ENCODE results near the gene RPS27L. TPM values are rescaled to one million over a fixed set of nuclear protein-coding genes. Genes with fewer than 3 reads are reported as not detected.
A peak's percentile ranks its signal among the peaks of the same experiment; 100 is the strongest.

Gene RPS27L
- total and polyA plus RNA-seq, 4 donors, result 150 to 767 (median 273) TPM

DNA sequence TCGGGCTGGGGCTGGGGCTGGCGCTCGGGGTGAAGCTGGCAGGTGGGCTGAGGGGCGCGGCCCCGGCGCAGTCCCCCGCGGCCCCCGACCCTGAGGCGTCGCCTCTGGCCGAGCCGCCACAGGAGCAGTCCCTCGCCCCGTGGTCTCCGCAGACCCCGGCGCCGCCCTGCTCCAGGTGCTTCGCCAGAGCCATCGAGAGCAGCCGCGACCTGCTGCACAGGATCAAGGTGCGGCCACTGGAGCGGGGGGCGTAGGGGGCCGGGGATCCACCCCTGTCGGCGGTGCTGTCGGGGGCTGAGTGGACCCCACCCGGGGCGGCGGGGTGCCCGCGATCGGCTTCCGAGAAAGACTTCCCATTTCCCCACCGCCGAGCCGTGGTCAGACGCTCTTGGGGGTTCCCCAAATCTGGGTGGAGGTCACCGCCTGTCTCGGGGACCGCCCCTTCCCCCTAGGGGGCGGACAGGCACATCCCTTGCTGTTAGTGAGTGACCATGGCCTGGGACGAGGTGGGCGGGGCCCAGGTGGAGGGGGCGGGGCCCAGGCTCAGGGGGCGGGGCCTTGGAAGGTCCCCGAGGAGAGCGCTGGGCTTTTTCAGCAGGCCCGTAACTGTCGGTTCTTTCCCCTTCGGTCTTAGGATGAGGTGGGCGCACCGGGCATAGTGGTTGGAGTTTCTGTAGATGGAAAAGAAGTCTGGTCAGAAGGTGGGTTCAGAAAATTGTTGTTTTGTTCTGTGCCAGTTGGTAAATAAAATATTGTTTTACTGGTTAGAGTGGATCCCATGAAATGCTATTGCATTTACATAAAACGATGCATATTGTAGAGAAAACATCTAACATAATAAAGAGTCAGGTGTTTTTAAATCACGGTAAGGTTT is 35.0 kb downstream of the RPS27L start:
- 1 to 2% methylated on average over 56 to 59 of the region's 59 CpGs for WGBS, 2 donors
- Histone ChIP-seq H3K27ac (ENCODE audit: low read depth in 1 of 2, low read length in 2 of 2) (peak overlapping the region; percentile 73 to 74), H3K4me3 (ENCODE audit: low read length in 2 of 2) (peak overlapping the region; percentile 86 to 95), H3K4me1 (ENCODE audit: control insufficient read depth in 1 of 2, insufficient read depth in 2 of 2, low read length in 2 of 2) (no peaks in the 10 kb centered on the region), H3K27me3 (ENCODE audit: control insufficient read depth in 1 of 2, insufficient read depth in 2 of 2, low read length in 1 of 2) (no peaks in the 10 kb centered on the region), H3K36me3 (ENCODE audit: control insufficient read depth in 1 of 2, insufficient read depth in 2 of 2, low read length in 1 of 2) (no peaks in the 10 kb centered on the region), H3K9me3 (ENCODE audit: control insufficient read depth, low read length) (no peaks in the 10 kb centered on the region)
- peak; percentile 98 for ATAC-seq (ENCODE audit: low FRiP score)
- intact Hi-C loops (cut with DNase I), result loop anchor here in 1 of 2 donors (5.0 kb wide), 1 partner anchor 35 kb away; the partner anchor contains the start of gene RPS27L
- peak; percentile 92 to 93 for DNase-seq

DNA sequence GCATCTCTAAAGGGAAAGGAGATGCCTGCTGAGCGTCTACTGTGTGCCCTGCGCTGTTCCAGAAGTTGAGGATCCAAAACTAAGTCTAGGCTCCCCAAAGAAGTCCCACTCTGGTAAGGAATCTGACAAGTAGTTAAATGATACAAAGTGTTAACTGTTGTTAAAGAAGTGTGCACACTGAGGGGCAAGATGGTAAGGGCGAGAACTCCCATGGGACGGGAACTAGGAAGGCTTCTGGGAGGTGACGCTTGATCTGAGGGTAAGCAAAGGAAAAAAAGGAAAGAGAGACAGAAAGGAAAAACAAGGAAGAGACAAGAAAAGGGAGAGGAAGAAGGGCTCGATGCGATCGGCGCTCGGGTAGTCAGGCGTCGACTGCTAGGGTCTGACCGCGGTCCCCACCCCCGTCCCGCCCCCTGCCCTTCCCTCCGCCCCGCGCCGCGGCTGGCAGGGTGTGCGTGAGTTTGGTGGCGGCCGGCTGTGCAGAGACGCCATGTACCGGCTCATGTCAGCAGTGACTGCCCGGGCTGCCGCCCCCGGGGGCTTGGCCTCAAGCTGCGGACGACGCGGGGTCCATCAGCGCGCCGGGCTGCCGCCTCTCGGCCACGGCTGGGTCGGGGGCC is 35.8 kb downstream of the RPS27L start, which contains the start of gene LACTB:
LACTB (plus strand) TSS at position 480 of the 620 bp plus-strand sequence; CDS start at position 491, 11 bp downstream.
- Histone ChIP-seq H3K27me3 (ENCODE audit: control insufficient read depth in 1 of 2, insufficient read depth in 2 of 2, low read length in 1 of 2) (no peaks in the 10 kb centered on the region), H3K36me3 (ENCODE audit: control insufficient read depth in 1 of 2, insufficient read depth in 2 of 2, low read length in 1 of 2) (no peaks in the 10 kb centered on the region), H3K9me3 (ENCODE audit: control insufficient read depth, low read length) (no peaks in the 10 kb centered on the region), H3K4me3 (ENCODE audit: low read length in 2 of 2) (peak within 1 kb of the TSS; percentile 86 to 95), H3K27ac (ENCODE audit: low read depth in 1 of 2, low read length in 2 of 2) (peak within 1 kb of the TSS; percentile 73 to 74), H3K4me1 (ENCODE audit: control insufficient read depth in 1 of 2, insufficient read depth in 2 of 2, low read length in 2 of 2) (no peaks in the 10 kb centered on the region)
- WGBS, 2 donors, result 1% methylated on average over 29 to 40 of the region's 40 CpGs
- intact Hi-C loops (cut with DNase I), result loop anchor here in 1 of 2 donors (5.0 kb wide), 1 partner anchor 36 kb away; the partner anchor contains the start of gene RPS27L
- ATAC-seq (ENCODE audit: low FRiP score) (peak; percentile 96), DNase-seq (peak; percentile 94 to 96)

- ATAC-seq (ENCODE audit: low FRiP score) (no peak), DNase-seq (no peak)
- Histone ChIP-seq H3K4me1 (ENCODE audit: control insufficient read depth in 1 of 2, insufficient read depth in 2 of 2, low read length in 2 of 2) (no peaks in the 10 kb centered on the region), H3K27ac (ENCODE audit: low read depth in 1 of 2, low read length in 2 of 2) (no peak overlapping the region), H3K36me3 (ENCODE audit: control insufficient read depth in 1 of 2, insufficient read depth in 2 of 2, low read length in 1 of 2) (no peaks in the 10 kb centered on the region), H3K27me3 (ENCODE audit: control insufficient read depth in 1 of 2, insufficient read depth in 2 of 2, low read length in 1 of 2) (no peaks in the 10 kb centered on the region), H3K4me3 (ENCODE audit: low read length in 2 of 2) (no peak overlapping the region), H3K9me3 (ENCODE audit: control insufficient read depth, low read length) (no peaks in the 10 kb centered on the region)
- 83 to 86% methylated on average over 3 of the region's 3 CpGs for WGBS, 2 donors
- intact Hi-C loops (cut with DNase I), result no loop called here
Measured at GRCh38 chr15:63118854-63119253, 38.4 kb downstream of the RPS27L start.

DNA sequence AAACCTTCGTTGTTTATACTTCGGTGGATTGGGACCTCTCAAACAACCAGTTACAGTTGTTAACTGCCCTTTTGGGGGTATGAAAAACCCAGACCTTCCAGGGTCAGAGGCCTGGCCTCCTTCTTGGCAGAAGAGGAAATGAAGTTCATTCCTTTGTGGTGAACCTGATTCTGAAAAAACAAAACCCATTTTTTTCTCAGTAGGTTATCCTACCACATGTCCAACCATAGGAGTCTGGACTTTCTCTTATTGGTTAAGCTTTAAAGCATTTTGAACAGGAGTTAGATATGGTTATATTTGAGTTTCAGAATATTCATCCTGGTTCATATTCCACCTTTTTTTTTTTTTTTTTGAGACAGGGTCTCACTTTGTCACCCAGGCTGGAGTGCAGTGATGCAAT is 42.8 kb downstream of the RPS27L start:
- Histone ChIP-seq H3K36me3 (ENCODE audit: control insufficient read depth in 1 of 2, insufficient read depth in 2 of 2, low read length in 1 of 2) (no peaks in the 10 kb centered on the region), H3K27me3 (ENCODE audit: control insufficient read depth in 1 of 2, insufficient read depth in 2 of 2, low read length in 1 of 2) (no peaks in the 10 kb centered on the region), H3K4me1 (ENCODE audit: control insufficient read depth in 1 of 2, insufficient read depth in 2 of 2, low read length in 2 of 2) (no peaks in the 10 kb centered on the region), H3K9me3 (ENCODE audit: control insufficient read depth, low read length) (no peaks in the 10 kb centered on the region), H3K27ac (ENCODE audit: low read depth in 1 of 2, low read length in 2 of 2) (no peak overlapping the region), H3K4me3 (ENCODE audit: low read length in 2 of 2) (no peak overlapping the region)
- intact Hi-C loops (cut with DNase I), result no loop called here
- WGBS, 2 donors, result 56 to 74% methylated on average over 2 of the region's 2 CpGs
- ATAC-seq (ENCODE audit: low FRiP score) (no peak), DNase-seq (no peak)

- ATAC-seq (ENCODE audit: low FRiP score), result no peak
- WGBS, 2 donors, result 89 to 90% methylated on average over 3 of the region's 3 CpGs
Measured at GRCh38 chr15:63112871-63113270, 44.4 kb downstream of the RPS27L start.

DNA sequence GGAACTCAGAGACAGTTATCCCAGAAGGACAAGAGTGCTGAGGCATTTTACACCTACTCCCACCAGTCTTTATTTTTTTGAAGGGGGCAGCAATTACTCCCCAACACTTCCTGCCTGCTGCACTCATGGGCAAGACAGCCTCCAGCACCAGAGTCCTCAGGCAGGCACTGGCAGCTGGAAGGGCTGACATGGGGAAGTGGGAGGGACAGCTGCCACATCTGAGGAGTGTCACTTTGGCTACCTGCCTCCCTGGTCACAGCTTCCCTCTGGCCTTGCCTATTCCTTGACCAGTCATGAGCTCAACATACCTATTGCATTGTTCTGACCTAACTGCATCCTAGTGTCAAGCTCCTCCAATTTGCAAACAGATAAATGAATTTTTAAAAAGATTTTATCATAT is 45.8 kb downstream of the RPS27L start:
- Histone ChIP-seq H3K9me3 (ENCODE audit: control insufficient read depth, low read length) (no peaks in the 10 kb centered on the region), H3K27ac (ENCODE audit: low read depth in 1 of 2, low read length in 2 of 2) (no peak overlapping the region), H3K27me3 (ENCODE audit: control insufficient read depth in 1 of 2, insufficient read depth in 2 of 2, low read length in 1 of 2) (no peaks in the 10 kb centered on the region), H3K4me3 (ENCODE audit: low read length in 2 of 2) (no peak overlapping the region), H3K36me3 (ENCODE audit: control insufficient read depth in 1 of 2, insufficient read depth in 2 of 2, low read length in 1 of 2) (no peaks in the 10 kb centered on the region), H3K4me1 (ENCODE audit: control insufficient read depth in 1 of 2, insufficient read depth in 2 of 2, low read length in 2 of 2) (peaks cover 2% of the 10 kb centered on the region in 2 donors)
- no peak for ATAC-seq (ENCODE audit: low FRiP score)
- DNase-seq, result no peak
- intact Hi-C loops (cut with DNase I), result no loop called here

More at GRCh38 chr15:63112871-63113270, 44.4 kb downstream of the RPS27L start:
- H3K27ac ChIP-seq (ENCODE audit: low read depth in 1 of 2, low read length in 2 of 2), result no peak overlapping the region
- no peaks in the 10 kb centered on the region for H3K27me3 ChIP-seq (ENCODE audit: control insufficient read depth in 1 of 2, insufficient read depth in 2 of 2, low read length in 1 of 2)
- no peak for DNase-seq
- peaks cover 2% of the 10 kb centered on the region in 2 donors for H3K4me1 ChIP-seq (ENCODE audit: control insufficient read depth in 1 of 2, insufficient read depth in 2 of 2, low read length in 2 of 2)
- no peaks in the 10 kb centered on the region for H3K9me3 ChIP-seq (ENCODE audit: control insufficient read depth, low read length)
- H3K4me3 ChIP-seq (ENCODE audit: low read length in 2 of 2), result no peak overlapping the region
- H3K36me3 ChIP-seq (ENCODE audit: control insufficient read depth in 1 of 2, insufficient read depth in 2 of 2, low read length in 1 of 2), result no peaks in the 10 kb centered on the region
- intact Hi-C loops (cut with DNase I), result no loop called here

- 90 to 96% methylated on average over 3 of the region's 3 CpGs for whole genome bisulfite sequencing, 2 donors
- Histone ChIP-seq H3K27ac (ENCODE audit: low read depth in 1 of 2, low read length in 2 of 2) (no peak overlapping the region), H3K4me3 (ENCODE audit: low read length in 2 of 2) (no peak overlapping the region), H3K27me3 (ENCODE audit: control insufficient read depth in 1 of 2, insufficient read depth in 2 of 2, low read length in 1 of 2) (no peaks in the 10 kb centered on the region), H3K36me3 (ENCODE audit: control insufficient read depth in 1 of 2, insufficient read depth in 2 of 2, low read length in 1 of 2) (no peaks in the 10 kb centered on the region), H3K9me3 (ENCODE audit: control insufficient read depth, low read length) (no peaks in the 10 kb centered on the region), H3K4me1 (ENCODE audit: control insufficient read depth in 1 of 2, insufficient read depth in 2 of 2, low read length in 2 of 2) (peaks cover 2% of the 10 kb centered on the region in 2 donors)
- intact Hi-C loops (cut with DNase I), result no loop called here
- no peak for ATAC-seq (ENCODE audit: low FRiP score)
- DNase-seq, result no peak
Measured at GRCh38 chr15:63110428-63111026, 46.8 kb downstream of the RPS27L start.

DNA sequence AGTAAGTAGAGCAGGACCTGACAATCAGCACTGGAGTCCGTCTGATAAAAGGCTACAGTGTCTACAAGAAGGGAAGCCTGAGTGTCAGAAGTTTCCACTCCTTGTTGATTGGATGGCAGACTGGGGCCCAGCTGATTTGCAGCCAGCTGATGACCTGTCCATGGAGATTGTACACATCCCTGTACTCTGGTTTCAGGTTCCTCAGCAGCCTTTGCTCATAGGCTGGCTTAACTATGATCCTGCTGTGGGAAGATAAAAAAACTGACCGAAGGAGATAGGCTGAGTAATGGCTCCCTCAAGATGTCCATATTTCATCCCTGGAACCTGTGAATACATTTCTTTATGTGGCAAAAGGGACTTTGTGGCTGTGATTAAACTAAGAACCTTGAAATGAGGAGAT is 47.4 kb downstream of the RPS27L start:
- no peak overlapping the region for H3K27ac ChIP-seq (ENCODE audit: low read depth in 1 of 2, low read length in 2 of 2)
- no peaks in the 10 kb centered on the region for H3K27me3 ChIP-seq (ENCODE audit: control insufficient read depth in 1 of 2, insufficient read depth in 2 of 2, low read length in 1 of 2)
- WGBS, 2 donors, result 89 to 95% methylated on average over 2 of the region's 2 CpGs
- H3K4me3 ChIP-seq (ENCODE audit: low read length in 2 of 2), result no peak overlapping the region
- ATAC-seq (ENCODE audit: low FRiP score) (no peak), DNase-seq (no peak)
- H3K36me3 ChIP-seq (ENCODE audit: control insufficient read depth in 1 of 2, insufficient read depth in 2 of 2, low read length in 1 of 2), result no peaks in the 10 kb centered on the region
- no peaks in the 10 kb centered on the region for H3K9me3 ChIP-seq (ENCODE audit: control insufficient read depth, low read length)
- H3K4me1 ChIP-seq (ENCODE audit: control insufficient read depth in 1 of 2, insufficient read depth in 2 of 2, low read length in 2 of 2), result peaks cover 2% of the 10 kb centered on the region in 2 donors
- intact Hi-C loops (cut with DNase I), result no loop called here
